HG02588 (cell line): ENCODE data around the gene GARRE1.
"Not testable (repeated sequence)": the region's sequence is repeated elsewhere in the genome, so short reads cannot be mapped to it uniquely, and the experiment has no call there.

Experiments used
- ATAC-seq: cut with Tn5 transposase; IDR thresholded peaks from one replicate; pipeline ENCODE4 v1.9.1; 2021; ENCODE audit warnings: mild to moderate bottlenecking, moderate library complexity; ENCODE audit not compliant: unreplicated experiment

Gene GARRE1

GRCh38 chr19:34254046-34254697, at the start of gene GARRE1:
Gene GARRE1 (plus strand): TSS chr19:34254554. CDS start chr19:34300474, 45,920 bp downstream.
- peak; percentile 82 for ATAC-seq

GRCh38 chr19:34205324-34205723, 49.0 kb upstream of the GARRE1 start:
- ATAC-seq: not testable (repeated sequence)

GRCh38 chr19:34208291-34208884, 46.0 kb upstream of the GARRE1 start:
- no peak for ATAC-seq

- ATAC-seq: no peak
These were observed 44.6 kb upstream of the GARRE1 start for GRCh38 chr19:34209726-34210125.

- no peak for ATAC-seq
These were observed 41.1 kb upstream of the GARRE1 start for GRCh38 chr19:34213283-34213682.

- ATAC-seq: no peak
These were observed 40.3 kb upstream of the GARRE1 start for GRCh38 chr19:34214040-34214439.

GRCh38 chr19:34215006-34215665, 39.2 kb upstream of the GARRE1 start:
- no peak for ATAC-seq

GRCh38 chr19:34215666-34216038, 38.7 kb upstream of the GARRE1 start:
- ATAC-seq: no peak

GRCh38 chr19:34216745-34217219, 37.6 kb upstream of the GARRE1 start:
- ATAC-seq: not testable (repeated sequence)

- no peak for ATAC-seq
These were observed 36.2 kb upstream of the GARRE1 start for GRCh38 chr19:34217952-34218817.

- no peak for ATAC-seq
These were observed 35.6 kb upstream of the GARRE1 start for GRCh38 chr19:34218818-34219164.

- no peak for ATAC-seq
These were observed 33.8 kb upstream of the GARRE1 start for GRCh38 chr19:34220472-34221063.

- ATAC-seq: no peak
These were observed 32.0 kb upstream of the GARRE1 start for GRCh38 chr19:34222386-34222785.

GRCh38 chr19:34224996-34225658, 29.2 kb upstream of the GARRE1 start:
- ATAC-seq: no peak

- ATAC-seq: no peak
These were observed 28.7 kb upstream of the GARRE1 start for GRCh38 chr19:34225659-34226015.

- ATAC-seq: no peak
These were observed 28.3 kb upstream of the GARRE1 start for GRCh38 chr19:34226036-34226435.

- no peak for ATAC-seq
These were observed 26.0 kb upstream of the GARRE1 start for GRCh38 chr19:34228347-34228746.

- no peak for ATAC-seq
These were observed 25.6 kb upstream of the GARRE1 start for GRCh38 chr19:34228762-34229161.

- ATAC-seq: no peak
These were observed 24.6 kb upstream of the GARRE1 start for GRCh38 chr19:34229721-34230120.

GRCh38 chr19:34230820-34231219, 23.5 kb upstream of the GARRE1 start:
- no peak for ATAC-seq
